DMS53 treated with DMSO at 0.1 percent for 48 hours (cell line): ENCODE measurements around the gene GARIN3.
"Not testable (repeated sequence)": the region's sequence is repeated elsewhere in the genome, so short reads cannot be mapped to it uniquely, and the experiment has no call there.

Experiments
- DNase-seq: peaks from one replicate; lab custom pipeline; 2025; ENCODE audit not compliant: unreplicated experiment; lab: John Stamatoyannopoulos, UW

Gene GARIN3

DNA sequence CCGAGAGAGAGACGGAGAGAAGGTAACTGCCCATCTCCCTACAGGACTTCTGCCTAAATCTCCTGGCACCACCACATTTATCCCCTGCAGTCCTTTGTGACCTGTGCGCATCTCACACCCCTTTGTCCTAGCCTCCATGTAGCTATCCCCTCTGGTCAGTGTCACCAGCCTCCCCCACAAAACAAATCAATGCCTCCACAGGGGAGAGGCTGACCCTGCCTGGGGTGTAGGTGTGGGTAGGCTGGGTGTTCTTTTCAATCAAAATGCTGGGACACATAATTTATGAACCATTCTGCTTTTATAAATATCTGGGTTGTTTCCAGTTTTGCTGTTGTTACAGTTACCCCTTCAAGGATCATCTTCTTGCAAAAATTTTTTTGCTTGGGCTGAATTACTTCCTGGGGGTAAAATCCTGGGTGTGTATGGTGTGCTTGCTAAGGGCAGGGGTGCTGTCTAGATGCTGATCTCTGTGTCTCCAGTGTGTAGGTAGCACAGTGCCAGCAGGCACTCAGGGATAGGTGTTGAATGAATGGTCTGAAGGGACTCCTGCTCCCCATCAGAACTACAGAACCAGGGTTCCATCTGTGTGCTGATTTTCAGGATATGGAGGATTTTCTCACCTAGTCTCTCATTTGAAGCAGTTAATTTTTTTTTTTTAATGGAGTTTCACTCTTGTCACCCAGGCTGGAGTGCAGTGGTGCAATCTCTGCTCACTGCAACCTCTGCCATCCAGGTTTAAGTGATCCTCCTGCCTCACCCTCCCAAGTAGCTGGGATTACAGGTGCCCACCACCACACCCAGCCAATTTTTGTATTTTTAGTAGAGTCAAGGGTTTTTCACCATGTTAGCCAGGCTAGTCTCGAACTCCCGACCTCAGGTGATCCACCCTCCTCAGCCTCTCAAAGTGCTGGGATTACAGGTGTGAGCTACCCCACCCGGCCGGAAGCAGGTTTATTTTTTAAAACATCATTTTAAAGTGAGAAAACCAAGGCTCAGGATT lies at the start of gene GARIN3:
GARIN3 (minus strand) TSS at position 51 of the 1,000 bp plus-strand sequence. CDS start 96 bp downstream, outside the sequence.
- DNase-seq: no peak

GRCh38 chr5:157215514-157216167 lies 49.6 kb upstream of the GARIN3 start:
- no peak for DNase-seq

- DNase-seq: no peak
Measured at GRCh38 chr5:157214861-157215513, 48.9 kb upstream of the GARIN3 start.

- no peak for DNase-seq
Measured at GRCh38 chr5:157214415-157214814, 48.4 kb upstream of the GARIN3 start.

DNA sequence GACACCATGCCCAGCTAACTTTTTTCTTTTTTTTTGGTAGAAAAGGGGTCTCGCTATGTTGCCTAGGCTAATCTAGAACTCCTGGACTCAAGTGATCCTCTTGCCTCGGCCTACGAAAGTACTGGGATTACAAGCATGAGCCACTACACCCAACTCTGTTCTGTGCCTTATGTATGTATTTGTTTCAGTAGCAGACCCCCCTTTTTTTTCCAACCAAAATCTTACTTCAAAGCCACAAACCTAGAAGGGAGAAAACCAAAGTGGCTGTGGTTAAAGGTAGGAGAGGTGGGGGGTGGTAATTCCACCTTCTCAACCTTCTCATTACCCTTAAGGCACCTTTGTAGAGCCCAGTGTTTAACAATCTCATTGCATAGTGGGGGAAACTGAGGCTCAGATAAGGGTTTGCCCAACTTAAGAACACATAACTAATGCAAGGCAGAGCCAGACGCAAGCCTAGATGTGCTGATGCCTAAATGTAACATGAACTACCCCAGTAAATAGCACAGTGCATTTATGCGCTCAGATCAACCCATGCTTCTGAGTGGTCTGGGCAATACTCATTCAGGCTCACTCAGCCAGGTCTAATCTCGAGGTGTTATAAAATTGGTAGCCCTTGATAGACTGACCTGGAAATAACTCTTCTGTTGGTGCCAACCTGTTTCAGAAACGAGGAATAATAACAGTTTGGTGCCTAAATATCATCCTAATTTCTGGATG lies 47.6 kb upstream of the GARIN3 start:
- no peak for DNase-seq

DNA sequence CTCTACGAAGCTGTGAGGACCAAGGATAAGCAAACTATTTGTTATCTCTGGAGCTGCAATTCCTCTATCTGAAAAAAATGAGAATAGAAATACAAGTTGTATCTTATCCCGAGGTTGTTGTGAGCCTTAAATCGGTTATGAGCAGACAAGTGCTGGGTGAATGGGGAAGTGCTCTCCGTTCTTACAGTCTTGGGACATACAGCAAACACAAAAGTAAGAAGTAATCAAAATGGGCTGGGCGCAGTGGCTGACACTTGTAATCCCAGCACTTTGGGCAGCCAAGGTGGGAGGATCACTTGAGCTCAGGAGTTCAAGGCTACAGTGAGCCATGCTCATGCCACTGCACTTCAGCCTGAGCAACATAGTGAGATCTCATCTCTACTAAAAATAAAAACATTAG lies 46.2 kb upstream of the GARIN3 start:
- no peak for DNase-seq

- not testable (repeated sequence) for DNase-seq
Measured at GRCh38 chr5:157210652-157211051, 44.6 kb upstream of the GARIN3 start.

- no peak for DNase-seq
Measured at GRCh38 chr5:157205708-157206107, 39.6 kb upstream of the GARIN3 start.

GRCh38 chr5:157204765-157205164 lies 38.7 kb upstream of the GARIN3 start:
- DNase-seq: no peak

- no peak for DNase-seq
Measured at GRCh38 chr5:157203417-157203816, 37.4 kb upstream of the GARIN3 start.

- DNase-seq: no peak
Measured at GRCh38 chr5:157201857-157202256, 35.8 kb upstream of the GARIN3 start.

DNA sequence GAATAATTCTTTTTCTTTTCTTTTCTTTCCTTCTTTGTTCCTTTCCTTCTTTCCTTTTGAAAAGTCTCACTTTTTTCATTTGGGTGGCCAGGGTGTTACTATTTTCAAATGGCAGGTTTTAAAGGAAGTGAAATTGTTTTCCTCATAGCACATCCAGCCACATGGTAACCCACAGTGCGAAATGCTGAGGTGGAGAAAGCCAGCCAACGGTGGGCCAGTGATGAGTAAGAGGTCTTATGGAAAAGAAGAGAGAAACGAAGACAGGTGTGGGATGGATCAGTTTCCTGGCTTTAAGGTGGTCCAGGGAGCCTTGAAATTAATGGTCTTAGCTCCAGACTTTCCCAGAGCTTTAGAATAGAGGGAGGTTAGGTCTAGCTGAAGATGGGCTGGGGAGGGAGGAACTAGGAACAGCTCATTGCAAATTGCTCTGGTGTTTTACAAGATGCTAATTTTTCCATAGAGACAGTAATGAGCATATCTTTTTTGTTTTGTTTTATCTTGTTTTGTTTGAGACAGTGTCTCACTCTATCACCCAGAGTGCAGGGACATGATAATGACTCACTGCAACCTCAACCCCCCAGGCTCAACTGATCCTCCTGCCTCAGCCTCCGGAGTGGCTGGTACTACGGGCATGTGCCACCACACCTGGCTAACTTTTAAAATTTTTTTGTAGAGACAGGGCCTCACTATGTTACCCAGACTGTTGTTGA lies 32.4 kb upstream of the GARIN3 start:
- DNase-seq: no peak

DNA sequence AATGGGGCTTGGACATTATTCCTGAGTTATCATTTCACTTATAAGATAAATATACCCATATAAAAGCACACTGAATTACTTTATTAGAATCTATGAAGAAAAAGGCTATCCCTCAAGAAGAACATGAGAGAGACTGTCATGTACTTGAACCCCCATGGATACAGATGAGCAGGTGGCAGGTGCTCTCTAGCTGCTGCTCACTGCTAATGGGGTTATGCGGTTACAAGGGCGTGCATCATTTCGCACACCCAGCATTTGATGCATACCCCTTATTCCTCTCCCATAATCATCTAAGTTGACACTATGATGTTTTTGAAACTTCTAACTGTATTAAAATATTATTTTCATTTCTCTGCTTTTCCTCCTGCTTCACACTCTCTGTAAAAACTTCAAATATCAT lies 31.0 kb upstream of the GARIN3 start:
- no peak for DNase-seq

DNA sequence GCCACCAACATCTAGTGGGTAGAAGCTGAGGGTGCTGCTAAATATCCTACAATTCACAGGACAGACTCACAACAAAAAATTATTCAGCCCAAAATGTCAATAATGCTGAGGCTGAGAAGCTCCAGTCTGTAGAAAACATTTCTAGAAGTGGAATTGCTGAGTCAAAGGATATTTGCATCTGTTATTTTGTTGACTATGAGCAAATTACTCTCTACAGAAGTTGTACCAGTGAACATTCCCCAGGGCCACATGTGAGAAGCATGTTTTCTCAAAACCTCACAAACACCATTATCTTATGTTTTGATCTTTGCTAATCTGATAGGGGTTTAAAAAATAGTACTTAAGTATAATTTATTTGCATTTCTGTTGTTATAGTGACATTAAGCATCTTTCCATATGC lies 30.0 kb upstream of the GARIN3 start:
- no peak for DNase-seq

DNA sequence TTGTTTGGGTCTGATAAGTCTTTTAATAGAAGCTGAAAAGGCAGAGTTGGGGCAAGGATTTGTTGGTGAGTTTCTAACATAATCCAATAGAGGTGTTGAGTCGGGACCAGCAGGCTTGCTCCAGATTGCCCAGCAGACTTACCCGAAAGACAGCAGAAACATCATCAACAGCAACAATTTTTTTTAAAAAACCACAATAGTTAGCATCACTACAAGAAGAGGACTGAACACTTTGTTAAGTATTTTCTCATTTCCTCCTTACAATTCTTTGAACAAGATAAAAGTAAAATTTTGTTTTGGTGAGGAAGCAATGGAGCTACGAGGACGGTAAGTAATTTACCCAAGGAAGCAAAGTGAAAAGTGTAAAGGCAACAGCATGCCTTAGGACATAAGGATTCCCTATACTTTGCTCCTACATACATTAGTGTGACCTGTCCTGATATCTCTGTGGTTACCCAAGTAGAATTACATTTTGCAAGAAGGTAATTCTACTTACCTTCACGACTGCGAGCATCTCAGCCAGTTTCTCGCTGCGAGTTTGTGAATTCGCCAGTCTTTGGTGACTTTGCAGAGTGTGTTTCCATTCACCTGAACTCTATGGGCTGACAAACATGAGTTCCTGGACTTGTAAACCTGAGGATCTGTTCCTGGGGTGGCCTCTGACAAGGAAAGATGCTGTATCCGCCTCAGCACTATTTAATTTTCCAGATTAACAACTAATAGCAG lies 27.8 kb upstream of the GARIN3 start:
- no peak for DNase-seq

DNA sequence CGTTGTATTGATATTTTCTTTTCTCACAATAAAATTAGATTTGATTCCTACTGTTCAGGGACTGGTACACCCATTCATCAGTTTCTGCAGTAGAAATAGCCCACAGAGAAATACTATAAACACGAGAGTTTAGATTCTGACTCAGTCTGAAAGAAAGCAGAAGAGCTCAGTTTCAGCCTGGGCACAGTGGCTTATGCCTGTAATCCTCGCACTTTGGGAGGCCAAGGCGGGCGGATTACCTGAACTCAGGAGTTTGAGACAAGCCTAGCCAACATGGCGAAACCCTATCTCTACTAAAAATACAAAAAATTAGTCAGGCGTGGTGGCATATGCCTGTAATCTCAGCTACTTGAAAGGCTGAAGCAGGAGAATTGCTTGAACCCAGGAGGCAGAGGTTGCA lies 23.2 kb upstream of the GARIN3 start:
- no peak for DNase-seq

GRCh38 chr5:157188270-157188669 lies 22.2 kb upstream of the GARIN3 start:
- no peak for DNase-seq

- no peak for DNase-seq
Measured at GRCh38 chr5:157187046-157187754, 21.1 kb upstream of the GARIN3 start.
